Endodermal cell (in vitro differentiated cells): ENCODE data around the gene PTHLH. TPM values are rescaled to one million over a fixed set of nuclear protein-coding genes. Genes with fewer than 3 reads are reported as not detected.

Source experiments
- DNase-seq: peaks from one replicate; pipeline ENCODE4 v3.0.0-alpha.2; 2017
- H3K27ac ChIP-seq: 2 replicates; pipeline ENCODE4 v1.5.1; 2013; ENCODE audit warnings: mild to moderate bottlenecking, low read depth, low read length, moderate library complexity
- H3K27me3 ChIP-seq: 2 replicates; pipeline ENCODE4 v1.6.1; 2013; ENCODE audit warnings: mild to moderate bottlenecking, low read length, moderate library complexity; ENCODE audit not compliant: insufficient read depth, control insufficient read depth, poor library complexity, severe bottlenecking
- H3K36me3 ChIP-seq: 2 replicates; pipeline ENCODE4 v1.7.0; 2013; ENCODE audit warnings: mild to moderate bottlenecking, low read length, moderate library complexity; ENCODE audit not compliant: control insufficient read depth, insufficient read depth
- H3K4me1 ChIP-seq: one replicate; pipeline ENCODE4 v1.7.0; 2013; ENCODE audit warnings: low read length; ENCODE audit not compliant: control insufficient read depth, insufficient read depth
- H3K4me3 ChIP-seq: 2 replicates; pipeline ENCODE4 v1.5.1; 2013; ENCODE audit warnings: mild to moderate bottlenecking, low read length, moderate library complexity
- H3K9ac ChIP-seq: 2 replicates; pipeline ENCODE4 v1.6.1; 2013; ENCODE audit warnings: mild to moderate bottlenecking, low read length, moderate library complexity; ENCODE audit not compliant: poor library complexity, severe bottlenecking; ENCODE audit errors: extremely low read depth
- H3K9me3 ChIP-seq: 2 replicates; pipeline ENCODE4 v1.6.1; 2013; ENCODE audit warnings: mild to moderate bottlenecking, low read length, moderate library complexity; ENCODE audit not compliant: control insufficient read depth
- H3K27ac Mint-ChIP-seq: 2 replicates; pipeline ENCODE4 v1.8.0; 2020; ENCODE audit warnings: mixed read lengths
- H3K27me3 Mint-ChIP-seq: 2 replicates; pipeline ENCODE4 v1.8.0; 2021; ENCODE audit warnings: mild to moderate bottlenecking, mixed read lengths; ENCODE audit not compliant: insufficient read depth
- H3K36me3 Mint-ChIP-seq: 2 replicates; pipeline ENCODE4 v1.8.0; 2020; ENCODE audit warnings: low read depth, mixed read lengths
- H3K4me1 Mint-ChIP-seq: 2 replicates; pipeline ENCODE4 v1.8.0; 2020; ENCODE audit warnings: mixed read lengths
- H3K4me3 Mint-ChIP-seq: 2 replicates; pipeline ENCODE4 v1.8.0; 2020; ENCODE audit warnings: mild to moderate bottlenecking, moderate library complexity, mixed read lengths
- H3K9me3 Mint-ChIP-seq: 2 replicates; pipeline ENCODE4 v1.8.0; 2020; ENCODE audit warnings: mild to moderate bottlenecking, mixed read lengths
- WGBS, 2 experiments: methylation state at CpG; one replicate each; pipeline versions ENCODE4 v1.1.5 to v1.1.7; 2013; ENCODE audit warnings: missing lambda C conversion rate in 2 of 2, mixed read lengths in 1 of 2; ENCODE audit not compliant: insufficient coverage in 1 of 2, insufficient read length in 1 of 2; 5-methylcytosine and 5-hydroxymethylcytosine counted together
- total RNA-seq, 2 donors: library from RNA; stranded (reverse); fragmentation: NEBNext Ultra II Directional in 1 of 2; extraction: Animal tissue kit (Norgen Biotek cat#: 25700) in 1 of 2; gene quantifications; 2 replicates in 1 of 2; 3 replicates in 1 of 2; pipeline ENCODE4 v1.2.1, GENCODE V29; 2021
- TF ChIP-seq, protein P1 (sequence below): fragments of 200-600 bp; sonication (generic); conservative IDR thresholded peaks from 2 replicates; pipeline ENCODE4 v1.5.0; 2021; ENCODE audit warnings: antibody characterized with exemption, mild to moderate bottlenecking

PTHLH gene
- total RNA-seq, 2 donors from 2014 or later: not detected

DNA sequence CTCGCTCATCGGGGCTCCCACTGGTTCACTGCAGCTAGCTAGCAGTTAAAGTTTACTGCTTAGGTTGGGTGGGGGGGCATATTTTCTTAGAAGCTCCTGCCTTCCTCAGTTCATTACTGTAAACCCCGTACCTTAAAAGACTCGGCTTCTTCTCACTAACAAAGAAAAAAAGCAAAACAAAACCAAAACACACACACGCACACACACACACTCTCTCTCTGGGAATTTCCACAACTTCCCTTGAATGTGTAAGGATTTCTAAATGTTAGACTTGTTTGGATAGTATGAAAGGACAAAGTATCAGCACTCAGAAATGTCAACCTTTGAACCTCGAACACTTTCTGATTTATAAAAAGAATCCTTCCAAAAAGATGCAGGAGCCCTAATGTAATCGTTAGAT lies 927 bp downstream of the PTHLH start:
- TF ChIP-seq, protein P1, sequence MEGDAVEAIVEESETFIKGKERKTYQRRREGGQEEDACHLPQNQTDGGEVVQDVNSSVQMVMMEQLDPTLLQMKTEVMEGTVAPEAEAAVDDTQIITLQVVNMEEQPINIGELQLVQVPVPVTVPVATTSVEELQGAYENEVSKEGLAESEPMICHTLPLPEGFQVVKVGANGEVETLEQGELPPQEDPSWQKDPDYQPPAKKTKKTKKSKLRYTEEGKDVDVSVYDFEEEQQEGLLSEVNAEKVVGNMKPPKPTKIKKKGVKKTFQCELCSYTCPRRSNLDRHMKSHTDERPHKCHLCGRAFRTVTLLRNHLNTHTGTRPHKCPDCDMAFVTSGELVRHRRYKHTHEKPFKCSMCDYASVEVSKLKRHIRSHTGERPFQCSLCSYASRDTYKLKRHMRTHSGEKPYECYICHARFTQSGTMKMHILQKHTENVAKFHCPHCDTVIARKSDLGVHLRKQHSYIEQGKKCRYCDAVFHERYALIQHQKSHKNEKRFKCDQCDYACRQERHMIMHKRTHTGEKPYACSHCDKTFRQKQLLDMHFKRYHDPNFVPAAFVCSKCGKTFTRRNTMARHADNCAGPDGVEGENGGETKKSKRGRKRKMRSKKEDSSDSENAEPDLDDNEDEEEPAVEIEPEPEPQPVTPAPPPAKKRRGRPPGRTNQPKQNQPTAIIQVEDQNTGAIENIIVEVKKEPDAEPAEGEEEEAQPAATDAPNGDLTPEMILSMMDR: no peak
- Mint-ChIP-seq H3K4me1 (peaks cover 32% of the 10 kb centered on the region), H3K9me3 (no peaks in the 10 kb centered on the region), H3K36me3 (no peaks in the 10 kb centered on the region), H3K27me3 (peaks cover 97% of the 10 kb centered on the region), H3K4me3 (no peak overlapping the region), H3K27ac (no peak overlapping the region)
- Histone ChIP-seq H3K27ac (no peak overlapping the region), H3K4me3 (no peak overlapping the region), H3K9ac (no peak overlapping the region), H3K27me3 (peaks cover 98% of the 10 kb centered on the region), H3K4me1 (no peaks in the 10 kb centered on the region), H3K36me3 (no peaks in the 10 kb centered on the region), H3K9me3 (no peaks in the 10 kb centered on the region)
- no peak for DNase-seq
- WGBS, 2 experiments: 17 to 25% methylated on average over 2 to 4 of the region's 7 CpGs

GRCh38 chr12:27971121-27971489 lies 1.4 kb downstream of the PTHLH start:
- TF ChIP-seq, protein P1: no peak
- H3K4me1 Mint-ChIP-seq: peaks cover 32% of the 10 kb centered on the region
- peak overlapping the region; percentile 61 for H3K4me3 Mint-ChIP-seq
- Histone ChIP-seq H3K4me1 (no peaks in the 10 kb centered on the region), H3K9me3 (no peaks in the 10 kb centered on the region), H3K9ac (no peak overlapping the region), H3K36me3 (no peaks in the 10 kb centered on the region), H3K27ac (no peak overlapping the region), H3K4me3 (peak overlapping the region; percentile 64), H3K27me3 (peaks cover 98% of the 10 kb centered on the region)
- DNase-seq: peak; percentile 80
- peaks cover 97% of the 10 kb centered on the region for H3K27me3 Mint-ChIP-seq
- whole genome bisulfite sequencing, 2 experiments: 5 to 9% methylated on average over 6 to 11 of the region's 11 CpGs
- H3K9me3 Mint-ChIP-seq: no peaks in the 10 kb centered on the region
- no peaks in the 10 kb centered on the region for H3K36me3 Mint-ChIP-seq
- no peak overlapping the region for H3K27ac Mint-ChIP-seq

- no peak overlapping the region for H3K9ac ChIP-seq
- H3K4me1 ChIP-seq: no peaks in the 10 kb centered on the region
Measured at GRCh38 chr12:27970401-27971120, 2.0 kb downstream of the PTHLH start.

More at GRCh38 chr12:27970401-27971120, 2.0 kb downstream of the PTHLH start:
- Mint-ChIP-seq H3K27ac (no peak overlapping the region), H3K4me3 (peak overlapping the region; percentile 61), H3K27me3 (peaks cover 96% of the 10 kb centered on the region), H3K36me3 (no peaks in the 10 kb centered on the region), H3K9me3 (no peaks in the 10 kb centered on the region), H3K4me1 (peaks cover 27% of the 10 kb centered on the region)
- Histone ChIP-seq H3K4me3 (peak overlapping the region; percentile 64), H3K36me3 (no peaks in the 10 kb centered on the region), H3K27ac (no peak overlapping the region), H3K9me3 (no peaks in the 10 kb centered on the region), H3K27me3 (peaks cover 98% of the 10 kb centered on the region)
- TF ChIP-seq, protein P1: peak; percentile 21
- 0 to 1% methylated on average over 7 to 69 of the region's 69 CpGs for WGBS, 2 experiments
- peak; percentile 85 for DNase-seq
